Mucosa of descending colon (tissue), 3 donors: ENCODE measurements around the gene THG1L. TPM values are rescaled to one million over a fixed set of nuclear protein-coding genes. Genes with fewer than 3 reads are reported as not detected.

ENCODE experiments used
- ATAC-seq: fragments of 200-7000 bp; cut with Tn5 transposase; one replicate; pipeline ENCODE4 v1.9.1; 2020; ENCODE audit warnings: mild to moderate bottlenecking, moderate library complexity
- DNase-seq, 3 donors: peaks; one replicate each; pipeline ENCODE4 v3.0.0-alpha.2; 2020
- H3K36me3 ChIP-seq: fragments of 200-600 bp; one replicate; pipeline ENCODE4 v1.8.0; 2021; ENCODE audit warnings: low read depth, mild to moderate bottlenecking
- H3K4me1 ChIP-seq: fragments of 200-600 bp; one replicate; pipeline ENCODE4 v1.8.0; 2021; ENCODE audit warnings: low read depth, mild to moderate bottlenecking
- H3K4me3 ChIP-seq: fragments of 200-600 bp; one replicate; pipeline ENCODE4 v1.8.0; 2021; ENCODE audit warnings: mild to moderate bottlenecking
- H3K9me3 ChIP-seq: fragments of 200-600 bp; one replicate; pipeline ENCODE4 v1.8.0; 2021; ENCODE audit warnings: mild to moderate bottlenecking
- CTCF ChIP-seq: fragments of 200-600 bp; IDR thresholded peaks from one replicate; pipeline ENCODE4 v1.8.0; 2022; ENCODE audit warnings: antibody characterized with exemption, mild to moderate bottlenecking
- intact Hi-C, 2 donors: fragments of 100-400 bp; cut with DNase I in 1 of 2; cut with micrococcal nuclease in 1 of 2; formaldehyde crosslinking; loops; one replicate each; pipeline versions ENCODE4 v1.11.0 to v1.11.1; 2022; cut with DNase I, micrococcal nuclease
- total RNA-seq, 3 donors: library from RNA; stranded (reverse); fragmentation: NEBNext Ultra II Directional in 2 of 3; extraction: Animal tissue kit (Norgen Biotek cat#: 25700) in 2 of 3; gene quantifications; one replicate each; pipeline versions ENCODE4 v1.2.1 to v1.2.4, GENCODE V29; 2021 to 2023
- donor health status: DM: no; HTN: no; CAD: no; lungs with moderate emphysema.
- donor health status: DM: no; HTN: no; CAD: no.
- donor health status: DM: no; HTN: yes; CAD: no.

The THG1L gene
- total RNA-seq, 3 donors from 2014 or later: 14.0 to 22.0 (median 14.5) TPM

- no peak for TF ChIP-seq CTCF
- intact Hi-C loops: no loop called here
- no peaks in the 10 kb centered on the region for H3K36me3 ChIP-seq
- no peaks in the 10 kb centered on the region for H3K9me3 ChIP-seq
- ATAC-seq (no peak), DNase-seq (no peak)
- no peaks in the 10 kb centered on the region for H3K4me1 ChIP-seq
- H3K4me3 ChIP-seq: no peak overlapping the region
Observed at GRCh38 chr5:157766902-157767301, 35.7 kb downstream of the THG1L start.

GRCh38 chr5:157767689-157768088, 36.5 kb downstream of the THG1L start:
- DNase-seq: no peak

GRCh38 chr5:157770665-157771064, 39.4 kb downstream of the THG1L start:
- ATAC-seq: no peak
- Histone ChIP-seq H3K4me3 (no peak overlapping the region), H3K9me3 (no peaks in the 10 kb centered on the region), H3K36me3 (no peaks in the 10 kb centered on the region), H3K4me1 (no peaks in the 10 kb centered on the region)
- intact Hi-C loops: no loop called here
- TF ChIP-seq CTCF: no peak
- DNase-seq: no peak

More at GRCh38 chr5:157767689-157768088, 36.5 kb downstream of the THG1L start:
- Histone ChIP-seq H3K4me1 (no peaks in the 10 kb centered on the region), H3K9me3 (no peaks in the 10 kb centered on the region), H3K4me3 (no peak overlapping the region), H3K36me3 (no peaks in the 10 kb centered on the region)
- intact Hi-C loops: no loop called here
- no peak for TF ChIP-seq CTCF
- no peak for ATAC-seq

- ATAC-seq: no peak
- Histone ChIP-seq H3K9me3 (no peaks in the 10 kb centered on the region), H3K36me3 (no peaks in the 10 kb centered on the region), H3K4me3 (no peak overlapping the region), H3K4me1 (no peaks in the 10 kb centered on the region)
- intact Hi-C loops: no loop called here
- TF ChIP-seq CTCF: no peak
- no peak for DNase-seq
Observed at GRCh38 chr5:157772127-157772526, 40.9 kb downstream of the THG1L start.

- intact Hi-C loops: no loop called here
- Histone ChIP-seq H3K36me3 (no peaks in the 10 kb centered on the region), H3K4me3 (no peak overlapping the region), H3K4me1 (no peaks in the 10 kb centered on the region), H3K9me3 (no peaks in the 10 kb centered on the region)
- ATAC-seq: peak; percentile 90
- no peak for TF ChIP-seq CTCF
- DNase-seq: peak; percentile 61 to 84 (median 77)
Observed at GRCh38 chr5:157778121-157778805, 47.0 kb downstream of the THG1L start.

- intact Hi-C loops: no loop called here
- H3K4me3 ChIP-seq: no peak overlapping the region
- ATAC-seq: no peak
- H3K9me3 ChIP-seq: no peaks in the 10 kb centered on the region
- H3K36me3 ChIP-seq: no peaks in the 10 kb centered on the region
- H3K4me1 ChIP-seq: no peaks in the 10 kb centered on the region
- no peak for DNase-seq
- no peak for TF ChIP-seq CTCF
Observed at GRCh38 chr5:157779221-157779620, 48.0 kb downstream of the THG1L start.
